NCI-H2227 treated with DMSO at 0.1 percent for 48 hours (cell line): ENCODE data around the gene SRGAP1.
"Not testable (repeated sequence)": the region's sequence is repeated elsewhere in the genome, so short reads cannot be mapped to it uniquely, and the experiment has no call there.

Experiments
- DNase-seq: peaks from one replicate; lab custom pipeline; 2025; lab: John Stamatoyannopoulos, UW

The SRGAP1 gene

DNA sequence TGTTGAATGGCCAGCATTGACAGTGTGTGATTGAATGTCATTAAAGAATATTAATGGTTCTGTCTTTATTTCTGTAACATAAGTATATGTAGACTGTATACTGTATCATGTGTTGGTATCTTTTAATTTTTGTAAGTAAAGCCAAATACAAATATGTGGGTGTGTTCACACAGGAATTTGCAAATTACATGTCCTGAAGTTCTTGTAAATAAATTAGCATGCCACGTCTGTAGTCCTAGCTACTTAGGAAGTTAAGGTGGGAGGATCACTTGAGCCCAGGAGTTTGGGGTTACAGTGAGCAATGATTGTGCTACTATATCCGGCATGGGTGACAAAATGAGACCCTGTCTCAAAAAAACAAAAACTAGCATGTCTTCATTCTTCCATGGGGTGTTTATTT is 278.5 kb downstream of the SRGAP1 start:
- no peak for DNase-seq

DNA sequence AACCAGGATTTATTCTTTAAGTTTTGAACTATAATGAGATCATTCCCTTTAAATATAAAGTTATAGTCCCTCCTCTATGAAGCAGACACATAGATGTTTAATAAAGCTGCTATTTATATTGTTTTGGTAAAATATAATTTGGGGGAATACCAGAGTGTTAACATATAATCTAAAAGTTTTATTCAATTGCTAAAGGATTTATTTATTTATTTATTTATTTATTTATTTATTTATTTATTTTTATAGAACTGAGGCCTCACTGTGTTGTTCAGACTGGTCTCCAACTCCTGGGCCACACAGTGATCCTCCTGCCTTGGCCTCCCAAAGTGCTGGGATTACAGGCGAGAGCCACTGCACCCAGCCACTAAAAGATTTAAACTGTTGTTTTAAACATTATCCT is 278.9 kb downstream of the SRGAP1 start:
- DNase-seq = no peak

DNA sequence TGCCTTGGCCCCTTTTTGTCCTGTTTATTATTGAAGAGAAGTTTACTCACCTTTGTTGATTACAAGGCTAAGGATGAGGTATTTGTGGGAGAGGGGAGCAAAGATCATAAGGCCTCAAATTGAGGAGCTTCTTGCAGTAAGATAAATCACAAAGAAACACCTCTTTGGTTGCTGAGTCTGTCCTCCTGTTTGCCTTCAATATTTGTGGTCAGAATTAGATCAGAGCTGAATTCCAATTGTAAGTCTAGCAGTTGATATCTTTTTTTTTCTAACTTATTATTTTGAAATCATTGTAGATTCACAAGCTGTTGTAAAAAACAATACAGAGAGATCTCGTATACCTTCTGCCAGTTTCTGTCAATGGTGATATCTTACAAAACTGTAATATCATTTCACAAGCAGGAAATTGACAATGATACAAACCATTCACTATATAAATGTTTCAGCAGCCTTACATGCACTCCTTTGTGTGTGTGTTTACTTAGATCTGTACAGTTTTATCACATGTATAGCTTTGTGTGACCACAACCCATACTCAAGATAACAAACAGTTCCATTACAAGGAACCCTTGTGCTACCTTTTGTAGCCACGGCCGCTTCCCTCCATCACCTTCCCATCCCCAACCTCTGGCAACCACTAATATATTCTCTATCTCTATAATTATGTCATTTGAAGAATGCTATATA is 280.2 kb downstream of the SRGAP1 start:
- no peak for DNase-seq

- DNase-seq = no peak
Observed at GRCh38 chr12:64125913-64126312, 281.4 kb downstream of the SRGAP1 start.

DNA sequence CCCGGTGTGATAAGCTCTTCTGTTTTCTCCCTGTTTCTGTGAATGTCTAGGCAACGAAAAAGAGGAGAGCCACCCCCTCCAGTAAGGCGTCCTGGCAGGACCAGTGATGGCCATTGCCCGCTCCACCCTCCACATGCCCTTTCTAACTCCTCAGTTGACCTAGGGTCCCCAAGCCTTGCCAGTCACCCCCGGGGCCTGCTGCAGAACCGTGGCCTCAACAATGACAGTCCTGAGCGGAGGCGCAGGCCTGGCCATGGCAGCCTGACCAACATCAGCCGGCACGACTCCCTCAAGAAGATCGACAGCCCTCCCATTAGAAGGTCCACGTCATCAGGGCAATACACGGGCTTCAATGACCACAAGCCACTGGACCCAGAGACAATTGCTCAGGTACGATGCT is 283.3 kb downstream of the SRGAP1 start:
- no peak for DNase-seq

DNA sequence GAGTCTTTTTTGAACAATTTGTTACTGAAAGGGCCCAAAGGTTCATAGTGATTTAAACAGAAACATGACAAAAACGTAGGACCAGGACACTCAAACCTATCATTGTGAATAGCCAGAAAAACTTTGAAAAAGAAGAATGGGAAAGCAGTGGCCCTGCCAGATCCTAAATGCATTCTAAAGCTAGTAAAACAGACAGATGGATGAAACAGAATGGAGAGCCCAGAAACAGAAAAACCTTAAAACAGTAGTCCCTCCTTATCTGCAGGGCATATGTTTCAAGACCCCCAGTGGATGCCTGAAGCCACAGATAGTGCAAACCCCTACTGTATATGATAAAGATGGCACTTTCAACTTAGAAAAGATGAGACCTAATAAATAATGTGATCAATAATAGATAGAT is 283.9 kb downstream of the SRGAP1 start:
- DNase-seq = no peak

DNA sequence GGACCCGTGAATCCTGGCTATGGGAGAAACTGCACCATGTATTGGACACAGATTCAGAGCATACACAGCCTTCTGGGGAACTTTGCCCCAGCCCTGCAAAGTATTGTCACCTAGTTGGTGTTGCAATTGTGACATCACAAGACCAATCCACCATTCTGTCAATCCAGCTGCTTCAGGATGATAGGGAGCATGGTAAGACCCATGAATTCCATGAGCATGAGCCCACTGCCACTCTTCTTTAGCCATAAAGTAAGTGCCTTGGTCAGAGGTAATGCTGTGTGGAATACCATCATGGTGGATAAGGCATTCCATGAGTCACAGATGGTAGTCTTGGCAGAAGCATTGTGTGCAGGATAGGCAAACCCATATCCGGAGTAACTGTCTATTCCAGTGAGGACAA is 286.0 kb downstream of the SRGAP1 start:
- not testable (repeated sequence) for DNase-seq

DNA sequence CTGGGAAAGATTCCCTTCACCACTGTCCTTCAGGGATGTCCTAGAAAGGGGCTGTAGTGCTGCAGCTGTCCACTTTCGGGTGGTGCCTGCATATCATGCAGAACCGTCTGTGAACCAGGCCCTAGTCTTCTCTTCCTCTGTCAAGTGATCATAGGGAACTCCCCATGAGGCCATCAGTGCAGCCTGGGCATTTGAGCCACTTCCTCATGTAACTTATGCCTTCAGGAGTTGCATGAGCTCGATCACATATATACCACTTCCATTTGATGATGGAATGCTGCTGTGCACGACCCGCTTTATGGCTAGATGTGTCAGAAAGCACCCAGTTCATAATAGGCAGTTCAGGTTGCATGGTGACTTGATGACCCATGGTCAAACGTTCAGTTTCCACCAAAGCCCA is 287.0 kb downstream of the SRGAP1 start:
- DNase-seq = not testable (repeated sequence)

DNA sequence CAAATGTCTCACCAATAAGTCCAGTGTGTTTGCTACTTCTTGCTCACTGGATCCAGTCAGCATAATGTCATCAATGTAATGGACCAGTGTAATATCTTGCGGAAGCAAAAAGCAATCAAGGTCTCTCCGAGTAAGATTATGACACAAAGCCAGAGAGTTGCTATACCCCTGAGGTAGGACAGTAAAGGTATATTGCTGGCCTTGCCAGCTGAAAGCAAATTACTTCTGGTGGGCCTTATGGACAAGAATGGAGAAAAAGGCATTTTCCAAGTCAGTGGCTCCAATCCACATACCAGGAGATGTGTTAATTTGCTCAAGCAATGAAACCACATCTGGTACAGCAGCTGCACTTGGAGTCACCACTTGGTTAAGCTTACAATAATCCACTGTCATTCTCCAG is 288.2 kb downstream of the SRGAP1 start:
- not testable (repeated sequence) for DNase-seq

GRCh38 chr12:64137117-64137516 is 292.6 kb downstream of the SRGAP1 start:
- no peak for DNase-seq

GRCh38 chr12:64139021-64139420 is 294.5 kb downstream of the SRGAP1 start:
- no peak for DNase-seq

- DNase-seq = no peak
Observed at GRCh38 chr12:64142382-64142781, 297.9 kb downstream of the SRGAP1 start.

GRCh38 chr12:64142784-64143183 is 298.3 kb downstream of the SRGAP1 start:
- no peak for DNase-seq

GRCh38 chr12:64145226-64145625 is 300.7 kb downstream of the SRGAP1 start:
- no peak for DNase-seq

DNA sequence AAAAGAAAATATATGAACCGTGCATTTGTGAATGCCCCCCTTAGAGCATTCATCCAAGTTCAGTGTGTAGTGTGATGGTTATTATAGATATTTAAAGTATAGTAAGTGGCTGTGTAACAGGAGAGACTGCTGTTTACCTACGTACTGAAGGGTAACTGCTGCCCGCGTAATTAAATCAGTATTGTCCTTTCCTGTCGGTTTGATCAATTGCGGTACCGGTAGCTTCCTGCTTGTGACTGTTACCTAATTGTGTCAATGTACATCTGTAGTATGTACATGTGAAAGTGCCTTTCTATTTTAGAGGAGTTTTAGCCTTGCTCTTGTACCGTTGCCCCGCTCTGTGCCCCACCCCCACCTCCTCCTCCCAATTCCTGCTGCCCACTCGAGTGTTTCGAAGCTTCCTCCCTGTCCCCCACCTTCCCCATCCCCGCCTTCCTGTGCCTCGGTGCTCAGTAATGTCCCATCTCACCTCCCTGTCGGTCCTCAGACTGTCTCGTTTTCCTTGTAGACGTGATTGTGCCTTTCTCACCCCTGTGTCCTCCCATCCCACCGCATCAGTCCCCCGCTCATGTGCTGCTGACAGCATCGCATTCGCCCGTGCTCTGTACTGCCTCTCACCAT is 302.6 kb downstream of the SRGAP1 start:
- peak; percentile 23 for DNase-seq

DNA sequence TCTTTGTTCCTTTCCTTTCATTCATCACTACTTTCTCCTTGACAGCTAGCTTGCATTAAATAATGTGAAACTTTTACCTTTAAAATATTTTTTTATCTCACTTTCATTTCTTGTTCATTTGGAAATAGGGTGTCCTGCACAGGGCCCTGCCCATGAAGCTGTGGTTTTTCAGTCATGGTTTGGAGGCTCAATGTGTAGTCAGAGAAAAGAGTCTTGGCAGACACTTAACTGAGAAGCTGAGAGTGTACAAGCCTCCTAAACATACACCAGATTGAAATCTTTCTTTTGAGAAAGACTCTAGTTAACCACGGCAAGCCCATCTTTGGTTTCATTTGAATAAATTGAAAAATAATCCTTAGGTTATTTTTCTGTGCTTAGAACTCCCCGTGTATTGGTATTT is 303.4 kb downstream of the SRGAP1 start:
- DNase-seq = no peak

GRCh38 chr12:64154677-64155076 is 310.2 kb downstream of the SRGAP1 start:
- DNase-seq = no peak

DNA sequence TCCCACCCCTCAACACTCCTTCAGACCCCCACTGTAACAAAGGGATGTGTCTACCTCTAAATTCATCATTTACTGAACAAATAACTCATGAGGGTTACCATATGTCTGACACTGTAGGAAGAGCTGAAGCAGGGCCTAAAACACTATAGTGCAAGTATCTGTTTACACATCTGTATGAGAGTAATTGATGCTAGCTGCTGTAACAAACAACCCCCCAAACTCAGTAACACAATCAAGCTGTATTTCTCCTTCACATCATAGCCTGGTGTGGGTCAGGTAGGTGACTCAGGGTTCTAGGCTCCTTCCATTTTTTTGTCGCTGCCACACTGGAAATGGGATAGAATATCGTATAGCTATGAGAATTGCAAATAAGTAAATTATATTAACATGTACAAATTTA is 312.6 kb downstream of the SRGAP1 start:
- no peak for DNase-seq

DNA sequence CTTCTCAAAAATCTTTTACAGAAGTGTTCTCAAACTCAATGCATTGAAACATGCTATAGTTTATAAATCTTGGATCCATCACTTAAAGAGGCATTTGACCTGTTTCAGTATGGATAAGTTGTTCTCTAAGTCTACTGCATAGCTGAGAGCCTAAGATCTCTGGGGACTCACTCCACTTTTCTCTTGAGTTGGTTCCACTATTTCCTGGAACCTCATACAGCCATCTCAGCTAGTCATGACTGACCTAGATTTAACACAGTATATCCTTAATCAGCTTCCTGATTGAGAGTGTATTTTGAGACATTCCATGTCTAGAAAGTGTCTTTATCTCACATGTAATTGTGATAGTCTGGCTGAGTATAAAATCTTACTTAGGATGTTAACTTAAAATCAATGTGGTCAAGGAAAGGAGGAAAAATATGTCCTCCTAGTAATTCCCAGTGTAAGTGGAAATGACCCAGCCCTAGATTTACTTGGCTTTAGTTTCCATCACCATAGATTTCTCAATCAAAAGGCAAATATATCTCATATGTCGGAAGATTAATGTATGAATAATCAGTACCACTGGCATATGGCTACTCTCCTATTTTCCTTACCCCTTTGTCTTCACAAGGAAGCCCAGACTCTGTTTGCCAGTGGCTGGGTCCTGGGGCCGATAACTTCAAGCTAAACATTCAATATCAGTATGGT is 315.7 kb downstream of the SRGAP1 start:
- DNase-seq = no peak

DNA sequence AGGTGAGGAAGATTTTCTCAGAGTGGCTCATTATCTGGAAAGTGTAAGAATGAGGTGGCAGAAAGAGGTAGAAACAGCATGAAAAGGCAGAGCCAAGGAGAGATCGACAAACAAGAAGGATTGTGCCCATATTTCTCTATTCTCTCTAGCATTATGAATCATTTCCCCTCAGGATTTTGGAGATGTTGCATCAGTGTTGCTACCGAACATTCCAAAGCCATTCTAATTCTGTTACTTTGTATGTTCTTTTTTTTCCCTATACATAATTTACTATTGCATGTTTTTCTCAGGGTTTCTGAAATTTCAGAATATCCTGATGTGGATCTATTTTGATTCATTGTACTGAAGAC is 316.2 kb downstream of the SRGAP1 start:
- no peak for DNase-seq

DNA sequence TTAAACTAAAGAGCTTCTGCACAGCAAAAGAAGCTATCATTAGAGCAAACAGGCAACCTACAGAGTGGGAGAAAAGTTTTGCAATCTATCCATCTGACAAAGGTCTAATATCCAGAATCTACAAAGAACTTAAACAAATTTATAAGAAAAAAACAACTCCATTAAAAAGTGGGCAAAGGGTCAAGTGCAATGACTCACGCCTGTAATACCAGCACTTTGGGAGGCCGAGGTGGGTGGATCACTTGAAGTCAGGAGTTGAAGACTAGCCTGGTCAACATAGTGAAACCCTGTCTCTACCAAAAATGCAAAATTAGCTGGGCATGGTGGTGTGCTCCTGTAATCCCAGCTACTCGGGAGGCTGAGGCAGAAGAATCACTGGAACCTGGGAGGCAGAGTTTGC is 322.1 kb downstream of the SRGAP1 start:
- not testable (repeated sequence) for DNase-seq

GRCh38 chr12:64167041-64167440 is 322.5 kb downstream of the SRGAP1 start:
- DNase-seq = not testable (repeated sequence)

- no peak for DNase-seq
Observed at GRCh38 chr12:64170024-64170423, 325.5 kb downstream of the SRGAP1 start.

DNA sequence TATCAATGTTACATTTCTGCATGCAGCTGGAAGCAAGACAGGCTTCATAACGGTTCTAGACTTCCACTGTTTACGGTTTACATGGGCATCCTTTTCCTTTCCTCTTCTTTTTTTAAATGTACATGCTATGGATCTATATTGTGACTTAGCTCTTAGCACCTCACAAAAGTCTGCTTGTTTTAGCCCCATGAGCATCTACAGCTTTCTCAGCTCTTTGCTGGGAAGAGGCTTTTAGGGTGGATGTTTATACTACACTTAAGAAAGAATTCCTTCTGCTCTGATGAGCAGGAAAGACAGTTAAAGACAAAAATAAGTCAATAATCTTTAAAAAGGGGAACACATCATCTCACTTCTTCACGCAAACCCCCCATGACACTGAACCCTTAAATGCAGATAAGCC is 326.2 kb downstream of the SRGAP1 start:
- no peak for DNase-seq
